DMS153 (cell line): ENCODE measurements around the gene RTP5.
"Not testable (repeated sequence)": the region's sequence is repeated elsewhere in the genome, so short reads cannot be mapped to it uniquely, and the experiment has no call there.

ENCODE experiments used
- DNase-seq: peaks from one replicate; lab custom pipeline; 2025; lab: John Stamatoyannopoulos, UW

RTP5 gene

GRCh38 chr2:241869087-241869961 is at the start of gene RTP5:
Gene RTP5 (plus strand): TSS chr2:241869729. CDS start chr2:241869757, 28 bp downstream.
- DNase-seq, result no peak

GRCh38 chr2:241819947-241820624 is 49.4 kb upstream of the RTP5 start:
- not testable (repeated sequence) for DNase-seq

GRCh38 chr2:241820625-241821384 is 48.7 kb upstream of the RTP5 start:
- no peak for DNase-seq

- no peak for DNase-seq
These were observed 47.9 kb upstream of the RTP5 start for GRCh38 chr2:241821460-241822263.

GRCh38 chr2:241822264-241822623 is 47.3 kb upstream of the RTP5 start:
- DNase-seq, result no peak

GRCh38 chr2:241823531-241824437 is 45.7 kb upstream of the RTP5 start:
- DNase-seq, result not testable (repeated sequence)

GRCh38 chr2:241827394-241827793 is 42.1 kb upstream of the RTP5 start:
- DNase-seq, result no peak

GRCh38 chr2:241833101-241833663 is 36.3 kb upstream of the RTP5 start:
- DNase-seq, result no peak

GRCh38 chr2:241833756-241834526 is 35.6 kb upstream of the RTP5 start:
- not testable (repeated sequence) for DNase-seq

- DNase-seq, result no peak
These were observed 34.9 kb upstream of the RTP5 start for GRCh38 chr2:241834527-241835210.

- no peak for DNase-seq
These were observed 33.9 kb upstream of the RTP5 start for GRCh38 chr2:241835611-241836010.

- DNase-seq, result no peak
These were observed 33.2 kb upstream of the RTP5 start for GRCh38 chr2:241836292-241836691.

GRCh38 chr2:241837197-241837965 is 32.1 kb upstream of the RTP5 start:
- no peak for DNase-seq

GRCh38 chr2:241841181-241842066 is 28.1 kb upstream of the RTP5 start:
- DNase-seq, result no peak

- DNase-seq, result no peak
These were observed 27.5 kb upstream of the RTP5 start for GRCh38 chr2:241842067-241842415.

GRCh38 chr2:241842620-241843211 is 26.8 kb upstream of the RTP5 start:
- DNase-seq, result no peak
